Measurements from ENCODE around the gene RTL3.

The RTL3 gene

GRCh38 chrX:78693536-78693935 lies 34.4 kb upstream of the RTL3 start:
- Histone ChIP-seq H2BK12ac (ENCODE audit: low read length) (no peak overlapping the region), H3K4me2 (ENCODE audit: insufficient read depth, low read length, poor library complexity, severe bottlenecking) (no peak overlapping the region), H3K27ac (replicated peaks; ENCODE audit: low read length) (no peak overlapping the region), H3K4ac (ENCODE audit: low read length) (no peak overlapping the region), H3K27me3 (ENCODE audit: control insufficient read depth in 3 of 3, insufficient read depth in 3 of 3, low read depth in 1 of 3, low read length in 3 of 3) (no peaks in the 10 kb centered on the region), H2AFZ (ENCODE audit: low read length) (no peak overlapping the region), H3K18ac (ENCODE audit: low read length) (no peak overlapping the region), H2BK5ac (ENCODE audit: low read length) (no peak overlapping the region), H3K36me3 (replicated peaks in 1 of 2; ENCODE audit: control insufficient read depth in 2 of 2, insufficient read depth in 2 of 2, low read length in 2 of 2) (no peaks in the 10 kb centered on the region), H3K14ac (ENCODE audit: low read length) (no peak overlapping the region), H4K8ac (ENCODE audit: low read depth, low read length) (no peak overlapping the region), H2AK5ac (ENCODE audit: low read depth, low read length) (no peak overlapping the region), H3K4me3 (ENCODE audit: low read length in 2 of 2) (no peak overlapping the region), H3K4me1 (ENCODE audit: control insufficient read depth in 2 of 2, insufficient read depth in 1 of 2, low read depth in 1 of 2, low read length in 2 of 2) (no peaks in the 10 kb centered on the region), H3K9ac (ENCODE audit: low read depth, low read length, poor library complexity) (no peak overlapping the region), H4K91ac (ENCODE audit: low read depth, low read length, poor library complexity) (no peak overlapping the region), H3K23ac (ENCODE audit: low read depth, low read length, poor library complexity) (no peak overlapping the region), H3K9me3 (replicated peaks in 1 of 2; ENCODE audit: control insufficient read depth in 2 of 2, insufficient read depth in 1 of 2, low read depth in 1 of 2, low read length in 2 of 2) (no peaks in the 10 kb centered on the region), H2BK120ac (ENCODE audit: low read depth, low read length) (no peak overlapping the region), H3K79me1 (ENCODE audit: low read depth, low read length) (no peaks in the 10 kb centered on the region), H2BK15ac (ENCODE audit: low read length) (no peak overlapping the region)
- no peak for DNase-seq (ENCODE audit: low spot score)
- WGBS, 2 donors (ENCODE audit: extremely low coverage in 2 of 2, insufficient read length in 2 of 2, insufficient replicate concordance in 1 of 2): no CpG with 5 or more reads among the region's 3 CpGs

DNA sequence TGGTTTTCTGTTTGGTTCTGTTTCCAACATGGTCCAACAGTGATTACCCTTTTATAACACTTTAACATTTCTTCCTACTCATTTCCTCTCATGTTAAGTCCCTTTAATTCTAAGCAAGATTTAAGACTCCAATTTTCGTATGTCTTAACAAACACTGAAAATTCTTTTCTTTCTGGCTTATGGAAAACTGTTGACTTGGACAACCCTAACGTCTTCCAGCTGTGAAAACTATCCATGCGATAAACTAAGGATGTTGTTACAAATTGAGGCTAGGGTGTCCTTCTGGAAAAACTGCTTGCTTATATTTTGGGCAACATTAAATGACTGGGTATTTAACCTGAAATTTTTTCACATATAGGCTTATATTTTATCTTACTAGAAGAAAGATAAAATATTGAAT lies 33.9 kb upstream of the RTL3 start:
- no peak overlapping the region for H2BK12ac ChIP-seq (ENCODE audit: low read length)

DNA sequence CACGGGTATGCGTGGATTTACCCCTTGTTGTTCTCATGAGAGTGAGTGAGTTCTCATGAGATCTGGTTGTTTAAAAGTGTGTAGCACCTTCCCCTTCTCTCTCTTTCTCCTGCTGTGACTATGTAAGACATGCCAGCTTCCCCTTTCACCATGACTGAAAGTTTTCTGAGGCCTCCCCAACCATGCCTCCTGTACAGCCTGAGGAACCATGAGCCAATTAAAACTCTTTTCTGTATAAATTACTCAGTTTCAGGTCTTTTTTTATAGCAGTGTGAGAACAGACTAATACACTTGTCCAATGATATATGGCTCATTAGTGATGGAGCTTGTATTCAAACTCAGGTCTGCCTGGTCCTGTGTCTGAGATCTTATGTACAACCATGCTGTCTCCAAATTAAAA lies 28.5 kb upstream of the RTL3 start:
- Histone ChIP-seq H3K4me2 (ENCODE audit: insufficient read depth, low read length, poor library complexity, severe bottlenecking) (no peak overlapping the region), H2BK5ac (ENCODE audit: low read length) (no peak overlapping the region), H3K4me1 (ENCODE audit: control insufficient read depth in 2 of 2, insufficient read depth in 1 of 2, low read depth in 1 of 2, low read length in 2 of 2) (no peaks in the 10 kb centered on the region), H3K79me1 (ENCODE audit: low read depth, low read length) (no peaks in the 10 kb centered on the region), H3K18ac (ENCODE audit: low read length) (no peak overlapping the region), H3K4me3 (ENCODE audit: low read length in 2 of 2) (no peak overlapping the region), H2AK5ac (ENCODE audit: low read depth, low read length) (no peak overlapping the region), H2AFZ (ENCODE audit: low read length) (no peak overlapping the region), H3K36me3 (replicated peaks in 1 of 2; ENCODE audit: control insufficient read depth in 2 of 2, insufficient read depth in 2 of 2, low read length in 2 of 2) (no peaks in the 10 kb centered on the region), H2BK120ac (ENCODE audit: low read depth, low read length) (no peak overlapping the region), H3K27me3 (ENCODE audit: control insufficient read depth in 3 of 3, insufficient read depth in 3 of 3, low read depth in 1 of 3, low read length in 3 of 3) (no peaks in the 10 kb centered on the region), H2BK12ac (ENCODE audit: low read length) (no peak overlapping the region), H2BK15ac (ENCODE audit: low read length) (no peak overlapping the region), H4K8ac (ENCODE audit: low read depth, low read length) (no peak overlapping the region), H3K23ac (ENCODE audit: low read depth, low read length, poor library complexity) (no peak overlapping the region), H3K4ac (ENCODE audit: low read length) (no peak overlapping the region), H3K27ac (replicated peaks; ENCODE audit: low read length) (no peak overlapping the region), H3K9ac (ENCODE audit: low read depth, low read length, poor library complexity) (no peak overlapping the region), H3K9me3 (replicated peaks in 1 of 2; ENCODE audit: control insufficient read depth in 2 of 2, insufficient read depth in 1 of 2, low read depth in 1 of 2, low read length in 2 of 2) (no peaks in the 10 kb centered on the region), H3K14ac (ENCODE audit: low read length) (no peak overlapping the region), H4K91ac (ENCODE audit: low read depth, low read length, poor library complexity) (no peak overlapping the region)
- DNase-seq (ENCODE audit: low spot score): no peak
- no CpG with 5 or more reads among the region's 2 CpGs for WGBS, 2 donors (ENCODE audit: extremely low coverage in 2 of 2, insufficient read length in 2 of 2, insufficient replicate concordance in 1 of 2)

More for the DNA sequence above, 33.9 kb upstream of the RTL3 start:
- Histone ChIP-seq H3K36me3 (replicated peaks in 1 of 2; ENCODE audit: control insufficient read depth in 2 of 2, insufficient read depth in 2 of 2, low read length in 2 of 2) (no peaks in the 10 kb centered on the region), H2AFZ (ENCODE audit: low read length) (no peak overlapping the region), H3K9ac (ENCODE audit: low read depth, low read length, poor library complexity) (no peak overlapping the region), H3K4me2 (ENCODE audit: insufficient read depth, low read length, poor library complexity, severe bottlenecking) (no peak overlapping the region), H4K91ac (ENCODE audit: low read depth, low read length, poor library complexity) (no peak overlapping the region), H2BK5ac (ENCODE audit: low read length) (no peak overlapping the region), H3K79me1 (ENCODE audit: low read depth, low read length) (no peaks in the 10 kb centered on the region), H3K27me3 (ENCODE audit: control insufficient read depth in 3 of 3, insufficient read depth in 3 of 3, low read depth in 1 of 3, low read length in 3 of 3) (no peaks in the 10 kb centered on the region), H2BK120ac (ENCODE audit: low read depth, low read length) (no peak overlapping the region), H3K14ac (ENCODE audit: low read length) (no peak overlapping the region), H3K27ac (replicated peaks; ENCODE audit: low read length) (no peak overlapping the region), H2AK5ac (ENCODE audit: low read depth, low read length) (no peak overlapping the region), H3K4ac (ENCODE audit: low read length) (no peak overlapping the region), H3K4me3 (ENCODE audit: low read length in 2 of 2) (no peak overlapping the region), H3K18ac (ENCODE audit: low read length) (no peak overlapping the region), H3K9me3 (replicated peaks in 1 of 2; ENCODE audit: control insufficient read depth in 2 of 2, insufficient read depth in 1 of 2, low read depth in 1 of 2, low read length in 2 of 2) (no peaks in the 10 kb centered on the region), H2BK15ac (ENCODE audit: low read length) (no peak overlapping the region), H4K8ac (ENCODE audit: low read depth, low read length) (no peak overlapping the region), H3K4me1 (ENCODE audit: control insufficient read depth in 2 of 2, insufficient read depth in 1 of 2, low read depth in 1 of 2, low read length in 2 of 2) (no peaks in the 10 kb centered on the region), H3K23ac (ENCODE audit: low read depth, low read length, poor library complexity) (no peak overlapping the region)
- no peak for DNase-seq (ENCODE audit: low spot score)
- WGBS, 2 donors (ENCODE audit: extremely low coverage in 2 of 2, insufficient read length in 2 of 2, insufficient replicate concordance in 1 of 2): no CpG with 5 or more reads among the region's 3 CpGs

DNA sequence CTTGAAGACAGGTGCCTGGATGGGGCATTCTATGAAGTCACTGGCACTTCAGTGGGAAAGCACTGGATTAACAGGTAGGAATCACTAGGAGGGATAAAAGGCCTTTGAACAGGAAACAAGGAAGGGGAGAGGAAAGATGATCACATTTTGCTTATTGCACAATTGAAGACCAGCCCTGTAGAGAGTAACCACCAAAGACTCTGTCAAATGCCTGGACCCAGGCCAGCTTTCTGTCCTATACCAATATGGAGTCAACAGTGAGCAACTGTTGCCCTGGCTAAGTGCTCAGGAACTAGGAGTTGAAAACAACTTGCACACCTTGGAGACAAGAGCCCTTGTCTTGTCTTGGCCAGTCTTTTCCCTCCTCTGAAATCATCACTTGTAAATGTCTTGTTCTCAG lies 14.1 kb upstream of the RTL3 start:
- Histone ChIP-seq H4K91ac (ENCODE audit: low read depth, low read length, poor library complexity) (no peak overlapping the region), H3K23ac (ENCODE audit: low read depth, low read length, poor library complexity) (no peak overlapping the region), H3K14ac (ENCODE audit: low read length) (no peak overlapping the region), H3K4me1 (ENCODE audit: control insufficient read depth in 2 of 2, insufficient read depth in 1 of 2, low read depth in 1 of 2, low read length in 2 of 2) (no peaks in the 10 kb centered on the region), H2BK12ac (ENCODE audit: low read length) (no peak overlapping the region), H3K4me2 (ENCODE audit: insufficient read depth, low read length, poor library complexity, severe bottlenecking) (no peak overlapping the region), H3K27me3 (ENCODE audit: control insufficient read depth in 3 of 3, insufficient read depth in 3 of 3, low read depth in 1 of 3, low read length in 3 of 3) (no peaks in the 10 kb centered on the region), H2AFZ (ENCODE audit: low read length) (no peak overlapping the region), H3K9me3 (replicated peaks in 1 of 2; ENCODE audit: control insufficient read depth in 2 of 2, insufficient read depth in 1 of 2, low read depth in 1 of 2, low read length in 2 of 2) (no peaks in the 10 kb centered on the region), H2AK5ac (ENCODE audit: low read depth, low read length) (no peak overlapping the region), H2BK5ac (ENCODE audit: low read length) (no peak overlapping the region), H3K27ac (replicated peaks; ENCODE audit: low read length) (no peak overlapping the region), H2BK120ac (ENCODE audit: low read depth, low read length) (no peak overlapping the region), H3K18ac (ENCODE audit: low read length) (no peak overlapping the region), H4K8ac (ENCODE audit: low read depth, low read length) (no peak overlapping the region), H2BK15ac (ENCODE audit: low read length) (no peak overlapping the region), H3K36me3 (replicated peaks in 1 of 2; ENCODE audit: control insufficient read depth in 2 of 2, insufficient read depth in 2 of 2, low read length in 2 of 2) (no peaks in the 10 kb centered on the region), H3K9ac (ENCODE audit: low read depth, low read length, poor library complexity) (no peak overlapping the region), H3K79me1 (ENCODE audit: low read depth, low read length) (no peaks in the 10 kb centered on the region), H3K4ac (ENCODE audit: low read length) (no peak overlapping the region), H3K4me3 (ENCODE audit: low read length in 2 of 2) (no peak overlapping the region)
- DNase-seq (ENCODE audit: low spot score): no peak
